HG02973 (cell line): Measurements from ENCODE around the gene BZW2.

Source experiments
- ATAC-seq: cut with Tn5 transposase; IDR thresholded peaks from one replicate; pipeline ENCODE4 v1.9.1; 2021; ENCODE audit warnings: moderate library complexity; ENCODE audit not compliant: unreplicated experiment

Gene BZW2

DNA sequence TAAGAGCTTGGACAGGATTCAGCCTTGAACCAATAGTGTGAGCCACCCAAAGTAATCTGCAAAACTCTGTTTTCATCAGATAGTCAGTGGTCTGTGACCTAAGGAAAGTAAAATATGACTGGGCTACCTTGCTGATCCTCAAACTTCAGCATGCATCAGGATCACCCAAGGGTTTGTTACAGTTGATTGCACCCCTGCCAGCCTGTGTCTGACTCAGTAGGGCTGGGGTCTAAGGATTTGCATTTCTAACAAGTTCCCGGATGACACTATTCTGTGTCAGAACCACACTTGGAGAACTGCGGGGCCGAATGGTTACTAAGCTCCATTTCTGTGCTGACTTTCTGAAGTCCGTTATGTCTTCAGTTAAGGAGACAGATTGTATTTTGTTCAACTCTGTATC is 66.9 kb downstream of the BZW2 start:
- no peak for ATAC-seq

DNA sequence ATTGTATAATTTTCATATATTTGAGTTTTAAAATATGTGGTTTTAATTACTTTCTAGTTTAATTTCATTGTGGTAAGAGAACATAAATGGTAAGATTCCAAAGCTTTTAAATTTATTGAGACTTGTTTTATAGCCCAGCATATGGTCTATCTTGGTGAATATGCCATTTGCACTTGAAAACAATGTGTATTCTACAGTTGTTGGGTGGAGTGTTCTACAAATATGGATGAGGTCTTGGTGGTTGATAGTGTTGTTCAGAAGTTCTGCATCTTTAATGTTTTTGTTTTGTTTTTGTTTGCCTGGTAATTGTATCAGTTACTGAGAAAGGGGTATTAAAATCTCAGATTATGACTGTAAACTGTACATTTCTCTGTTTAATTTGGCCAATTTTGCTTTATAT is 69.9 kb downstream of the BZW2 start:
- ATAC-seq, result no peak

DNA sequence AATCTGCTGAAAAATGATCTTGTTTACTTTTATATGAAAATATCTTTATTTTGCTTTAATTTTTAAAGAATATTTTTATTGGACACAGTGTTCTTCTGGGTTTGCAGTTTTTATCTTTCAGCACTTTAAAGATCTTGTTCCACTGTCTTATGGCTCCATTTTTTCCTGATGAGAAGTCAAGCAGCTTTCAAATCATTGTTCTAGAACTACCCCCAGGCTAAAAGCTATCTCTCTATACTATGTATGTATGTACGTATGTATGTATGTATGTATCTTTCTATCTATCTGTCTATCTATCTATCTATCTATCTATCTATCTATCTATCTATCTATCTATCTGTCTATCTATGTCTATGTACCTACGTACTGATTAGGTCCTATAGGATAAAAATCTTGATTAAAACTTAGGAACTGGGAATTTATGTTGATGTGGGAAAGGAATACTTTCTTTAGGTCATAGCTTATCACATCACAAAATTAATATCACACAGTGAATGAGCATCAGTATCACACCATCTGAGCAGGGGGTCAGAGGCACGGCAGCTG is 72.2 kb downstream of the BZW2 start:
- ATAC-seq, result no peak

DNA sequence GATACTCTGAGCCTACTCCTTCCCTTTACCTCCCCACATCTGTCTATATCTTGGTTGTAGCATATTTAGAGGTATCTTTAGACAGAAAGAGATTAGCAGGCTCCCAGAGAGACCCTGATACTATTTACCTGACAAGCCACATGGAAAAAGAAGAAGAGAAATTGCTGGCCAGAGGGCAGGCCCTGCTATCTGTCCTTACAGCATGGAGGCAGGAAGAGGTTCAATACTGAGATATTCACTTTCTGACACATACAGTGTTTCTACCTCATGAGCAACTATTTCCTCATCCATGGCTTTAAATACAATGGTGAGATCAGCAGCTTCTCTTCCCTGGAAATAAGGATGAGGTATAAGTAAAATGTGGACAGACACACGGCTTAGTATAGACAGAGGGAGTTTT is 73.7 kb downstream of the BZW2 start:
- no peak for ATAC-seq

DNA sequence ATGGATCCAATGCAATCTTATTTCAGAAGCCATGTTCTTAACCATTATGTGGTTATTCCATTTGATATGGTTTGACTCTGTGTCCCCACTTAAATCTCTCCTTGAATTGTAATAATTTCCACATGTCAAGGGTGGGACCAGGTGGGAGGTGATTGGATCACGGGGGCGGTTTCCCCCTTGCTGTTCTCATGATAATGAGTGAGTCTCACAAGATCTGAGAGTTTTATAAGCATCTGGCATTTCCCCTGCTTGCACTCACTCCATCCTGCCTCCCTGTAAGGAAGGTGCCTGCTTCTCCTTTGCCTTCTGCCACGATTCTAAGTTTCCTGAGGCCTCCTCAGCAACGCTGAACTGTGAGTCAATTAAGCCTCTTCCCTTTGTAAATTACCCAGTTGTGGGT is 75.6 kb downstream of the BZW2 start:
- ATAC-seq, result no peak

DNA sequence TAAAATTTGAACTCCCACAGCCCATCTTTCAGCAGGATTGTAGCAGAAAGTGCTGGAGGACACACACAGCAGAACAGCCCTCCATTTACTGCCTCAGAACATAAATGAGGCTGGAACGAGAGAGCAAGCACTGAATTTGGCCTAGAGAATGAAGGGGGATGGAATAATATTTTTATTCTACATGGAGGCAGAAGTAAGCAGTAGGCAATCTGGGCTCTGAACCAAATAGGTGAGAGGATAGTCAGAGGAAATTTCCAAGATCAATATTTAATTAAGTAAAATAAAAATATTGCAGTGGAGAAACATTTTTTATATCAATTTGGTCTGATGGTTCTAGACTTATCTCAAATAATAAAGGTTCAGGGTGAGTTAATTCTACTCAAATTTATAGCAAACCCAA is 78.4 kb downstream of the BZW2 start:
- ATAC-seq, result no peak

DNA sequence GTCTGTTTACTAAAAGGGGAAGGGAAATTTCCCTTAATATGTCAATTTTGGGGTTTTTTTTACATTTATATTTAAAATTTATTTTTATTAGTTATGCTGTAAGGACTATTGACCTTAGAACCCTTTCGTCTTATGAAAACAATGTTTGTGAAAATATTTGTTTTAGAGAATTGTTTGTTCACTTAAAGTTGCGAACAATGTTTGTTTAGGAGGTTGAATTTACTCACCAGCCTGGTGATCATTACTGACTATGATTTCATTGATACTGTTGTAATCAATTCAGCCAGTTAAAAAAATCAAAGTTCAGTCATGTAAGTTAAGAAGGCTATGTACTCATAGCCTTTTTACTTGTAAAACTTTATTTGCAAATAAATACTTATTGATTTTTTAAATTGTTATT is 80.2 kb downstream of the BZW2 start:
- no peak for ATAC-seq

DNA sequence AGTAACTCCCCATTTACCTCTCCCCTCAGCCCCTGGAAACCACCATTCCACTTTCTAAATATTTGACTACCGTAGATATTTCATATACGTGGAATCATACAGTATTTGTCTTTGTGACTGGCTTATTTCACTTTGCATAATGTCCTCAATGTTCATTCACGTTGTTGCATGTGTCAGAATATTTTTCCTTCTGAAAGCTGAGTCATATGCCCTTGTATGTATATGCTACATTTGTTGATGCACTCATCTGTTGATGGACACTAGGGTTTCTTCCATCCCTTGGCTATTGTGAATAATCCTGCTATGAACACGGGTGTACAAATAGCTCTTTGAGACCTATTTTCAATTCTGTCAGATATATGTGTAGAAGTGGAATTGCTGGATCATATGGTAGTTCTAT is 81.8 kb downstream of the BZW2 start:
- no peak for ATAC-seq

DNA sequence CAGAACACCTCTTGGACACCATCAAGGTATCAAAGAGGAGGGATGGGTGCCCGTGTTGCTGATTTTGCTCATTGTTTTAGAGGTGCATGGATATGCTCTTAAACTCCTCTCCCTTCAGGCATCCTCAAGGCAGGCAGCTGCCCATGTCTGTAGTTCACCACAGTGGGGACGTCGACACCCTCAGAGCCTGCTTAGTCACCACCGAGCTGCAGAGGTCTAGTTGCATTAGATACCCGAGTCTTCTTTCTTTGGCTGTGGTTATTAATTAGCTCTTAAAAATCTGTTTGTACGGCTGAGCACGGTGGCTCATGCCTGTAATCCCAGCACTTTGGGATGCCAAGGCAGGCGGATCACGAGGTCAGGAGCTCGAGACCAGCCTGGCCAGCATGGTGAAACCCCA is 82.8 kb downstream of the BZW2 start:
- ATAC-seq, result no peak

DNA sequence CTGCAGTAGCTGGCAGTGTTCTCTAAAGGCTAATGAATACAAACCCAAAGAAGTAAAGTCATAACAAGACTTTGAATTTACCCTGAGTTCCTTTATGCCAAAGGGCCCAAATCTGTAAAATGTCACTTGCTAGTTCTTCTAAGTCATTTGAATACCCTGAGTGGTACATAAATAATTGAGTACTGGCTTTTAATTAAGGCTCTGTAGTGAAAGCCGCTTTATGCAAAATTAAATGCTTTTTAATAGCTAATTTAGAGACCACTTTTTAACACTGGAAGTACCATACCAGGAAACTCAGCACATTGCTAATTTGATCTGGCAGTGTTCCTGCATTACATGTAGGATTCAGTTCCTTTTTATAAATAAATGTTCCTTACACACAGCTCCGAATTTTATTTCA is 83.6 kb downstream of the BZW2 start:
- no peak for ATAC-seq

DNA sequence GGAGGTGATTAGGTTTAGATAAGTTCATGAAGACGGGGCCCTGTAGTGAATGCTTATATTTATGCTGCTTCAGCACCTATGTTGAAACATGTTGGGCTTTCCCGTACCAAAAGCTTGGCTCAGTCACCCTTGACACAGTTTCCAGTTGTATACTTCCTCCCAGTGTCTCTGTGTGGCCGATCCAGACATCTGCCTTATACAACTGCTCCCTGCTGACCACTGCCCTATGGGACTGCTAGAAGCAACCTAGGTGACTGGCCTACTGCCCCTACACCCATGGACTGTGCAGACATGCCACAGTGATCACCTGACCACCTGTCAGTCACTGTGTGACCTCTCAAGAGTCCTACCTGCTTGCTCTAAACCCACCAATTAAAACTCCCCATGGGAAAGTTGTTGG is 85.0 kb downstream of the BZW2 start:
- ATAC-seq, result no peak

DNA sequence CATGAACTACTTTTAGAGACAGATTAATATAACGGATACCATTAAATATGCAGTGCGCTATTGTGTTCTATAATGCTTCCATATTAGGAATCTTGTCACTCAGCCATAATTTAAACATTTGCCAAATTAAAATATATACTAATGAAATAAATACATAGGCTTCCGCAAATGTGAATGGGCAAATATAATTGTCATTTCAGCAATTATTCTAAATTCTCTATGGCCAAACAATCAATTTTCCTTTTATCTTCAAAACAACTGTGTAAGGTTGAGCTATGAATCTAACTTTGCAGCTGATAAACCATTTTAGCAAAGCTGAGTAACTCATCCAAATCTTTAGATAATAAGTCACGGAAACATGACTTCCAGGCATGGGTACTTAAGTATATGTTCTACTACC is 86.8 kb downstream of the BZW2 start:
- no peak for ATAC-seq

DNA sequence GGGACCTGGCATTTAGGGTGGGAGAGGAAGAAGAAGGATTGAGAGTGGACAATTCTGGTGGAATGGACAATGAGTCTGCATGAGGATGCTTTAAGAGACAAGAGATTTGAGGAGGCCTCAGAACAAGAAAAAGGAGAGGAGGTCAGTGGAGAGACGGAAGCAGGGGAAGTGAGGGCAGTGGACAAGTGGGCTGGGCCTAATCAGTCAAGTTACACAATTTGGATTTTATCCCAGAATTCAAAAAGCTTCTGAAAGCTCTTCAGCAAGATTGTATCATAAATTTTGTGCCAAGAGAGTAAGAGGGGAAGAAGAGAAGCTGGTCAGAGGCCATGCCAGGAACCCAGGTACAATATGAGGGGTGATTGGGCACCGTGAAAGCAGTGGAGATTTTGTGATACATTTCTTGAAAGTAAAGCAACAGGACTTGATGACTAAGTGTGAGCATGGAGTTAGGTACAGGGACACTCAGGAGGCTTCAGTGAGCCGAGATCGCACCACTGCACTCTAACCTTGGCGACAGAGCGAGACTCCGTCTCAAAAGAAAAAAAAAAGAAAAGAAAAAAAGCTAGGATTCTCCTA is 88.3 kb downstream of the BZW2 start:
- ATAC-seq, result no peak

DNA sequence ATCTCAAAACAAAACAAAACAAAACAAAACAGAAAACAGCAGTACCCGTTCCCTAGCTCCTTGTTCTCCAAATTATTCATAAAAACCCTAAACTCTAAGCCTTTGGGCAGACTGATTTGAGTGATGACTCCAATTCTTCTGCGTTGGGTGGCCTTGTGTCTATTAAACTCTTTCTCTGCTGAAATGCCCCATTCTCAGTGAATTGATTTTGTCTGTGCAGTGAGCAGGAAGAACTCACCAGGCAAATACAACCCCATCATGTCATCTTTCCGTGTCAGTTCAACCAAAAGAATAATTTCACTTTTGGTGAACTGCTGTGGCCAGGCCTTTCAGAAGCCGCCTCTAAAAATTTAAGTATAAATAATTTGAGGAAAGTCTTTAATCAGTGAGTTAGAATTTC is 89.0 kb downstream of the BZW2 start:
- no peak for ATAC-seq

DNA sequence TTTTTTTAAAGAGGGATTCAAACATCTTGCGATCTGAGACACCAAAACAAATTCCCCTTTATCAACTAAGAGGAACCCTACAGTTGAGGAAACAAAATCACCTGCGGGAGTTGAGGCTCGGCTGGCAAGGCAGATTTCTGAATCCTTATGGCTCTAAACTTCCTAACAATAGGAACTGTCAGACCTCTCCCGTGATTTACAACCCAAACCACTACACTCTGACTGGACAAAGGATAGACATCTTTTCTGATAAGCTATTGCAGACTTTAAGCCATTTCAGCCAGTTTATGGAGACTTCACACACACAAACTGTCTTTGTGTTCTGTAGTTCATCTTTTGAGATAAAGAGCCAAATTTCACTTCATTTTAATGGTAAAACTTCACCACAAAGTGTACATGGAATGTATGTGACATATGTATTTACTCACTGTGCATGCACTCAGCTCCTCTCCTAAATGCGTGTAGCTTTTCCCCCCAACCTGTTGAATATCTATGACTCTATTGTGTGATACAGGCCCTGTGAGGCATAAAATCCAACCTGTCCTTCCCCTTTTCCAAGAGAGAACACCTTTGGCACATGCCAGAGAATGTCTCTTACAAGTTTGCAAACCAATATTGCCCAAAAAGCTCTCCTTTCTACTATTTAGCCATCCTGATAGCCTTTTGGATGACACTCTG is 92.2 kb downstream of the BZW2 start:
- ATAC-seq, result no peak

DNA sequence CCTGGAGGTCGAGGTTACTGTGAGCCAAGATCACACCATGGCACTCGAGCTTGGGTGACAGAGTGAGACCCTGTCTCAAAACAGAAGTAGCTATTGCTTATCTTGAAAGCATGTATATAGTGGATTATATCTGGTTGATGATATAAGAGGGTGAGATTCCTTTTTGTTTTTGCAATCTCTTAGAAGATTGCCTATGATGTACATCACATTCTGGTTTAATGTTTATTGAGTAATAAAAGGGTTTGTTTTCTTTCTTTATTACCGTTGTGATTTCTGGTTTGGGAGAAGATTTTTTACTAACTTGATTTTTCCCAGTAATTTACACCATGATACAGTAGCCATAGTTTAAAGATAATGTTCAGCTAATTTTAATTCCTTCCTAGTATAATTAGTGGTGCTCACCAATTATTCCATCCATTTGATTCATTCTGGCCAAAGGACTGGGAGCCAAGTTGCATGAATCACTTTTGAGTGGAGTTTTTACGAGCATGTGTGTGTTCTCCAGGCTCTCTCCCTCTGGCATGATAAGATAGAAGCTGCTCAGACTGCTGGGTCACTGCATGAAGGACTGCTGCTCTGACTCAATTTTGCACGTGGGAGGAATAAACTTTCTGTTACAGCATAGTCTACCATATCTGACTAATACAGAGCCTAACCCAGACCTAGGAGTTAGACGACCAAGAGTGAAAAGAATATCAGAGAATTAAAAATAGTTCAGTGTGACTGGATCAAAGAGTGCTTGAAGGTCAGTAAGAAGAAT is 94.1 kb downstream of the BZW2 start:
- ATAC-seq, result no peak

DNA sequence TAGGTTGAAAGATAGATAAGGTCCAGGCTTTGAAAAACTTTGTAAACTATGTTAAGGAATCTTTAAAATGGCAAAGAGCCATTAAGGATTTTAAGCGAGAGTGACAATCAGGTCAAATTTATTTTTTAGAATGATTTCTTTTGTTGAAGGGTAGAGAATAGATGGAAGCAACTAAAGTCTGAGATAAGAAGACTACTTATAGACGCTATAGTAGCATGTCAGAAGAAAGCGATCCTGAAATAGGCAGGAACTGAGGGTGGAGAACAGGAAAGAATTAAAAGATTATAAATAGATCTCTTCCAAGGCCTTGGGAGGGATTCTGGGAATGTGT is 94.6 kb downstream of the BZW2 start:
- no peak for ATAC-seq

DNA sequence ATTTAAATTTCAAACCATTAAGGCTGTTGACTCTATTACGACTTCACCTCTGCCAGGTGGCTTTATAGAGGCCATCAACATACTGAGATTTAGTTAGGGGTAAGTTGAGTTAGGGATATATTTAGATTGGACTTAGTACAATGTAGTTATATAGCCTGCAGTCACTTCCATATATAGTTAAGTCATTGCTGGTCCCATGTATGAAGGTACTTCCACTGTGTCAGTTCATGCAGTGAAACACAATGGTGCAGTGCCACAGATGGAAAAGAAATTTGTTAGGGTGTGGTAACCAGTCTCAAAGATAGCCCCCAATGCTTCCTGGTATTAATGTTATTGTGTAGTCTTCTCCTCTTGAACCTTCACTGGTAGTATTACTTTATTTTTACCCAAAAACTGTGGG is 95.0 kb downstream of the BZW2 start:
- no peak for ATAC-seq

DNA sequence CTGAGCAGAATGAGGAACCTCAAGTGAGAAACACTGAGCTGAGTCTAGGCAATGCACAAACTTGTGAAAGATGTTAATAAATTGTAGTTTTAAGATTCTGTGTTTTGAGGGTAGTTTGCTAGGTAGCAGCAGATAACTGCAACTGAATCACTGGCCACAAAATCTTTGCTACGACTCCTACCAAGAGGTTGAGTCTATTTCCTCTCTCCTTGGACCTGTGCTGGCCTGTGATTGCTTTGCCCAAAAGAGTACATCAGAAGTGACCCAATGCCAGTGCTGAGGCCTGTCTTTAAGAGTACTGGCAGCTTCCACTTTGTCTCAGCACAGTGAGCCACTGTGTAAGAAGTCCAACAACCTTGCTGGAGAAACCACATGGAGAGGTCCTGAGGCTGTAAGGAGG is 95.7 kb downstream of the BZW2 start:
- no peak for ATAC-seq

DNA sequence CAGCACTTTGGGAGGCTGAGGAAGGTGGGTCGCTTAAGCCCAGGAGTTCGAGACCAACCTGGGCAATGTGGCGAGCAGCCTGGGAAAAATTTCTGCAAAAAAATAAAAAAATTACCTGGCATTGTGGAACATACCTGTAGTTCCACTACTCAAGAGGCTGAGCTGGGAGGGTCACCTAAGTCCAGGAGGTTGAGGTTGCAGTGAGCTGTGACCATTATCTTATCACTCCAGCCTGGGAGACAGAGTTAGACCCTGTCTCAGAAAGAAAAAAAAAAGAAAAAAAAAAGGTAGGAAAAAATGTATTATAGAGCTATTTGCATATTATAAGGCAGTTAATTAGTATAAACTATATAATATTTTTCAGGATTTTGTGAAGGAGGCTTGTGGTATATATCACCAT is 96.6 kb downstream of the BZW2 start:
- ATAC-seq, result no peak

DNA sequence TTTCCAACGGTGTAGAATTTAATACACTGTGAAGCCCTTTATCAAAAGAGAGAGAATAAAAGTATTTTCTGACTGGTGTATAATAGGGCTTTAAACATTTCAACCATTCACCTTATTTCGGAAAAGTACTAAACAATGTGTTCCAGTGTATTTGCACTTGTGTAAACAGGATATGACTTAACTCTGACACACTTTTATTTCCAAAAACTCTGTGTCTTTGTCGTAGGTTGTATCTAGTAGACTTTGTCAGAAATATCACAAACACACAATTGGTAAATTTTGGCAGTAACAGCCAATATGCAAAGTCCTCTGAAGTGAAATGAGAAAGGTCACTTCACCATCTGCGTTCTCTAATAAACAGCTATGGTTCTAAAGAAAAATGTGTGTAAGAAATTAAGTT is 97.3 kb downstream of the BZW2 start:
- ATAC-seq, result no peak

DNA sequence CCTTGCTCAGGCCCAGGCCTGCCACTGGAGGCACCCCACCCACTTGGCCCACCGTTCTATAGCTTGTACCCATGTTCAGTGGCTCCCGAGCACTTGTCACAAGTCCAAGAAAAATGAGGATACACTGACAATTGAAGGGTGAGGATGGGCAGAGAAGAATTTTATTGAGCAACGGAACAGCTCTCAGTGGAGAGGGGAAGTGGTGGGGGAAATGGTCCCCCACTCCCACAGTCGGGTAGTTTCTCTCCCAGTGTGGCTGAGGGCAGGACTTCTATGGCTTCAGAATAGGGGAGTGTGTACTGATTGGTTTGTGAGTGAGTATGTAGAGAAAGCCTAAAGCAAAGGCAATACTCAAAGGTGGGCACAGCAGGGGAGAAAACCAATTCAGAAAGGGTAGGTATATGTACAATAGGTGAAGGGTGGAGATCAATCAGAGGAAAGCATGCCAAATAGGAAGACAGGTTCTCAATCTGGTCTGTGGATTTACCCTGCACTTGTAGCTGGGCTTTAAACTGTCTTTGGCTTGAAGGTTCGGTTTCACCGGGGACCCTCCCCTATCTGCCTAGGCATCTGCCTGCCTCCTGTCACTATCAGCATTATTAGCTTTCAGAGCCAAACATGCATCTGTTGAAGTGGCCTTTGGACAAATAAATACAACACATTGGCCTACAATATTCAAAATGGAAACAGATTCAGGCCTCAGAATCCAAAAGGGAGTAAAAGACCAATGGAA is 98.7 kb downstream of the BZW2 start:
- no peak for ATAC-seq
